Vagina (tissue), 2 donors: ENCODE data around the gene C10orf105.

Source experiments
- CTCF ChIP-seq, 3 experiments: fragments of 450-650 bp in 2 of 3; fragments of 200-600 bp in 1 of 3; sonication (generic) in 1 of 3; IDR thresholded peaks; one replicate each; pipeline ENCODE4 v1.5.1; 2017 to 2019; ENCODE audit warnings: antibody characterized with exemption in 3 of 3, mild to moderate bottlenecking in 2 of 3, moderate library complexity in 2 of 3
- POLR2A ChIP-seq, 2 donors: fragments of 450-650 bp; IDR thresholded peaks; one replicate each; pipeline ENCODE4 v1.6.1; 2017; ENCODE audit warnings: antibody characterized with exemption in 2 of 2, mild to moderate bottlenecking in 2 of 2, moderate library complexity in 2 of 2

- no peak for TF ChIP-seq CTCF (IDR thresholded peaks at IDR 0.05)
- no peak for TF ChIP-seq POLR2A (IDR thresholded peaks at IDR 0.05)
These were observed 17.0 kb upstream of the C10orf105 start for GRCh38 chr10:71736570-71736952.
